SKM-1 (cell line): ENCODE data around the gene JRKL.

Experiments
- DNase-seq: peaks from one replicate; lab custom pipeline; 2025; ENCODE audit not compliant: unreplicated experiment; lab: John Stamatoyannopoulos, UW

JRKL gene

GRCh38 chr11:96389720-96390487 lies at the start of gene JRKL, which contains the start of gene CCDC82:
Gene JRKL (plus strand): TSS chr11:96390013. CDS start chr11:96390650, 637 bp downstream.
Gene CCDC82 (minus strand): TSS chr11:96389912. CDS start chr11:96384747, 5,165 bp downstream.
- DNase-seq = peak; percentile 81

- no peak for DNase-seq
These were observed 49.3 kb upstream of the JRKL start for GRCh38 chr11:96340555-96340885.

GRCh38 chr11:96341211-96342013 lies 48.4 kb upstream of the JRKL start:
- no peak for DNase-seq

- DNase-seq = no peak
These were observed 47.5 kb upstream of the JRKL start for GRCh38 chr11:96342014-96342960.

GRCh38 chr11:96342961-96343711 lies 46.7 kb upstream of the JRKL start, which contains the start of gene MAML2:
Gene MAML2 (minus strand): TSS chr11:96343195. CDS start chr11:96341895, 1,300 bp downstream.
- DNase-seq = peak; percentile 88

- DNase-seq = no peak
These were observed 33.0 kb upstream of the JRKL start for GRCh38 chr11:96356848-96357247.

GRCh38 chr11:96357794-96358193 lies 32.0 kb upstream of the JRKL start:
- no peak for DNase-seq

GRCh38 chr11:96358321-96358720 lies 31.5 kb upstream of the JRKL start:
- DNase-seq = no peak

GRCh38 chr11:96361778-96362177 lies 28.0 kb upstream of the JRKL start:
- DNase-seq = no peak

GRCh38 chr11:96365493-96365892 lies 24.3 kb upstream of the JRKL start:
- no peak for DNase-seq

- no peak for DNase-seq
These were observed 23.8 kb upstream of the JRKL start for GRCh38 chr11:96366024-96366423.

GRCh38 chr11:96367342-96367741 lies 22.5 kb upstream of the JRKL start:
- no peak for DNase-seq

GRCh38 chr11:96373826-96374225 lies 16.0 kb upstream of the JRKL start:
- no peak for DNase-seq

GRCh38 chr11:96376796-96377195 lies 13.0 kb upstream of the JRKL start:
- DNase-seq = no peak

- no peak for DNase-seq
These were observed 5.7 kb upstream of the JRKL start for GRCh38 chr11:96384156-96384555.

GRCh38 chr11:96385187-96385586 lies 4.6 kb upstream of the JRKL start:
- no peak for DNase-seq

GRCh38 chr11:96388891-96389719 lies 708 bp upstream of the JRKL start:
- peak; percentile 49 for DNase-seq

GRCh38 chr11:96390488-96390792 lies 627 bp downstream of the JRKL start:
- no peak for DNase-seq

- no peak for DNase-seq
These were observed 2.0 kb downstream of the JRKL start for GRCh38 chr11:96391698-96392307.
